GM21529 (cell line): ENCODE results near the gene PRSS1.
"Not testable (repeated sequence)": the region's sequence is repeated elsewhere in the genome, so short reads cannot be mapped to it uniquely, and the experiment has no call there.

Experiments used
- ATAC-seq: cut with Tn5 transposase; IDR thresholded peaks from one replicate; pipeline ENCODE4 v1.9.1; 2021; ENCODE audit not compliant: unreplicated experiment

PRSS1 gene

DNA sequence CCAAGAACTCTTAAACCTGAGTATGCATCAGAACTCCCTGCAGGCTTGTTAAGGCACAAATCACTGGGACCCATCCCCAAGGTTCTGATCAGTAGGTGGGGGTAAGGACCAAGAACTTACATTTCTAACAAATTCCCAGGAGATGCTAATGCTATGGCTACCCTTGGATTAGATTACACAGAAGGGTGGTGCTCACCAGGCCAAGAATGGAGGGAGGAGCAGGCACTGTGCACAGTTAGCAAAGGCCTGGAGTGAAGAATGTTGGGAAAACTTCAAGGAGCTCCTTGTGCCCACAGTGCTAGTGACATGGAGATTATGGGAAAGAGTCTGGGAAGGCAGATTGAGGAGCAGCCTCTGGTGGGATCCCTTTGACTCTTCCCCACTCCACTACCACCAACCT is 23.4 kb downstream of the PRSS1 start:
- no peak for ATAC-seq

DNA sequence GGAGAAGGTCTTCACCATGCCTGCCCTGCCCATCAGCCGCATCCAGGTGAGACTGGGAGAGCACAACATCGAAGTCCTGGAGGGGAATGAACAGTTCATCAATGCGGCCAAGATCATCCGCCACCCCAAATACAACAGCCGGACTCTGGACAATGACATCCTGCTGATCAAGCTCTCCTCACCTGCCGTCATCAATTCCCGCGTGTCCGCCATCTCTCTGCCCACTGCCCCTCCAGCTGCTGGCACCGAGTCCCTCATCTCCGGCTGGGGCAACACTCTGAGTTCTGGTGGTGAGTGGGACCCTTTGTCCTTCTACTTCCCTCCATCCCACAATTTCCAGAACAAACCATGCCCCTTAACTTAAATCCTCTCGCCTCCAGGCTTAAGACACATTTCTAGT is 24.0 kb downstream of the PRSS1 start:
- ATAC-seq, result no peak

DNA sequence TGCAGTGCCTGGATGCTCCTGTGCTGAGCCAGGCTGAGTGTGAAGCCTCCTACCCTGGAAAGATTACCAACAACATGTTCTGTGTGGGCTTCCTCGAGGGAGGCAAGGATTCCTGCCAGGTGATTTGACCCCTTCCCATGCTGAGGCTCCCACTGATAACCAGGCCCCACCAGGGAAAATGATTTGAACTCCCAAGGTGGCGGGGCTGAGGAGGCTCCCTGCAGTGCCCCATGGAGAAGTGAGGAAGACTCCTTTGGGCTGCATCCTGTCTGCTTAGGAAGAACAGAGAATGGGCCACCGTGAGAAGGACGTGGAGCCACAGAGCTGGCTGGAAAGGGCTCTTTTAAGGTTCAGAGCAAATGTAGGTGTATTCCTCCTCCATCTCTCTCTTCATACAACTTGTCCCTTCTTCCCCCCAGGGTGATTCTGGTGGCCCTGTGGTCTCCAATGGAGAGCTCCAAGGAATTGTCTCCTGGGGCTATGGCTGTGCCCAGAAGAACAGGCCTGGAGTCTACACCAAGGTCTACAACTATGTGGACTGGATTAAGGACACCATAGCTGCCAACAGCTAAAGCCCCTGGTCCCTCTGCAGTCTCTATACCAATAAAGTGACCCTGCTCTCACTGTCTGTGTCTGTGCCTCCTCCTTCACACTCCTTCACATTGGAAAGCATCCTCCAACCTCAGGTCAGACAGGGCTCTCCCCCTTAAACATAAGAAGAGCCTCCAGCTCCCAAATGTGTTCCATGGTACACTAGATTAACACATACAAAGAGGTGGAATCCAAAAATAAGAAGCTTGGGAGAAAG is 24.9 kb downstream of the PRSS1 start:
- ATAC-seq, result no peak

DNA sequence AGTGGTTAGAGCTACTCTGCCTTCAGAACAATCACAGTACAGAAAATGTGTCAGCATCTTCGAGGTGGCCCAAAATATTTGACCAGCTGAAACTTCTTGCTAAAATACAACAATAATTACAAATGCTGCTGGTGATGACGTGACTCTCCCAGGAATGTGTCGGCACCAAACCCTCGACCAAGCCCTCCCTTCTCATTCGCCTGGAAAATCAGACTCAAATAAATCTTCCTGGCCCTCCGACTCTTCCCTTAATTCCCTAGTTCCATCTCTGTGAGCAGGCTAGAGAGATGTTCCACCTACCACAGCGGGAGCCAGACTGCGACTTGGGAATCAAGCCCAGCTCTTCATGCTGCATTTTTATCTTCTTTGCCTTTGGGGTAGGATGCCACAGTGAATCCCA is 25.6 kb downstream of the PRSS1 start:
- no peak for ATAC-seq

DNA sequence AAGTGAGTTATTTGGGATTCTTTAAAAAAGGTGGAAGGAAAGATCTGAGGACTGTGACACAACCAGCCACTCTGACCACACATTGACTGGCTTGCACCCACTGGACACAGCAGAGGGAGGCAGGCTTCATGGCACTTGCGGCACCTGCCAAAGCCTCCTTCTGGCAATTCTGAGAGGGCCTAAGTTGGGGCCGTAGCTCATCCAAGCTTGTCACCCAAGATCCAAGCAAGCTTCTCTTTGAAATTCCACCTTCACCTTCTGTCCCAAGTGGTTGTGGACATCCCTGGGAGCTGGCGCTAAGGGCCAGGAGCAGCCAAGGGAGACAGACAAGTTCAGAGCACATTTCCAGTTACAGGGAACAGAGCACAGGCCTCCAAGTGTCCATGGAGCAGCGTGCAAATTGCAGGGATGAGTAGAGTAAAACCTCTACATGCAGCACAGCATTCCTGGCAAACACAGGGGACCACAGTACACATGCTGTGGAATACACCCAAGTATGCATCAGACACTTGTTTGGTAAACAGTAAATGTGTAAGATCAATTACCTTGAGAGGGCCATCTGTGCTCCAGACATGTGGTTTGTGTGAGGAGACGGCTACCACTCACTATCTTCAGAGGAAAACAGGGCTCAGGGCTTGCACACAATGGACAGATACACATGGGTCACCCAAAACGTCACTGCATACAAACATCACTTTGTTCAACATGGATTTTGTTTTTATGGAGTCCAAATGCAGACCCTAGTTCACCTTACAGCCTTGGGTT is 26.3 kb downstream of the PRSS1 start:
- not testable (repeated sequence) for ATAC-seq

DNA sequence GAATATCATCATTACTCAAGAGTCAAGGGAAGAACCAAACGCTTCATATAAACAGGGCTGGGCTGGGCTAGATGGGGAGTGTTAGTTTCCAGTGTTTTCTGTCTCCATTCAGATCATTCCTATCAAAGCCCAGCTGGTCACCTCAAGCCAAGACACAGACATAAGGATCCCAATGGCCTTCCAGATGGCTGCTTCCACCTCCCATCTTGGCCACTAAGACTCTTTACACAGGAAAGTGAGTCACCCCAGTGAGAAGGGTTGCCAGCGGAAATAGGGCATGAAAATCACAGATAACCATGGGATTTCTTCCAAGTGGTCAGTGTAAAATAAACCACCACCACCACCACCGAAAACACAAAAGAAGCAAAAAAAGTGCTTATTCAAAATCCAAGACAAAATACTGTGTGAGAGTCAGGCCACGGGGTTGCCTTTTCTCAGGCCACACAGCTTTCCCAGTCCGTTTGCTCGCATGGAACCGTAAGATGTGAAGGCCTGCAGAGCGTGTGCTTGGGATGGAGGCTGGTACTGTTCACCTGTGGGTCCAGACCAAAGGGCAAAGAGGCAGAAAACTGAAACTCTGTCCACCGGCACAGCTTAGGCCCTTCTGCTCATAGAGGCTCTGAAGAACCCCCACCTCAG is 27.1 kb downstream of the PRSS1 start:
- no peak for ATAC-seq

DNA sequence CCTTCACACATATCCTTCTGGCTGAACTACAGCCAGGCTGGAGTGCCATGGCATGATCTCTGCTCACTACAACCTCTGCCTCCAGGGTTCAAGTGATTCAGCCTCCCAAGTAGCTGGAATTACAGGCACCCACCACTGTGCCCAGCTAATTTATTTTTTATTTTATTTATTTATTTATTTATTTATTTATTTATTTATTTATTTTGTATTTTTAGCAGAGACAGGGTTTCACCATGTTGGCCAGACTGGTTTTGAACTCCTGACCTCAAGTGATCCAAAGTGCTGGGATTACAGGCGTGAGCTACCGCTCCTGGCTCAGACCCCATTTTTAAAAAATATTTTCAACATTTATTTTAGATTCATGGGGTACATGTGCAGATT is 27.6 kb downstream of the PRSS1 start:
- not testable (repeated sequence) for ATAC-seq

DNA sequence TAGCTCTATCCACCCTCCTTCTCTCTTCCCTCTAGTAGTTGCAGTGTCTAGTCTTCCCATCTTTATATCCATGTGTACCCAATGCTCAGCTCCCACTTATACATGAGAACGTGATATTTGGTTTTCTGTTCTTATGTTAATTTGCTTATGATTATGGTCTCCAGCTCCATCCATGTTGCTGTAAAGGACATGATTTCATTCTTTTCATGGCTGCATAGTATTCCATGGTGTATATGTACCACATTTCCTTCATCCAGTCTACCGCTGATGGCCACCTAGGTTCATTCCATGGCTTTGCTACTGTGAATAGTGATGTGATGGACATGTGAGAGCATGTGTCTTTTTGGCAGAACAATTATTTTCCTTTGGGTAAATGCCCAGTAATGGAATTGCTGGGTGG is 28.0 kb downstream of the PRSS1 start:
- ATAC-seq, result no peak

DNA sequence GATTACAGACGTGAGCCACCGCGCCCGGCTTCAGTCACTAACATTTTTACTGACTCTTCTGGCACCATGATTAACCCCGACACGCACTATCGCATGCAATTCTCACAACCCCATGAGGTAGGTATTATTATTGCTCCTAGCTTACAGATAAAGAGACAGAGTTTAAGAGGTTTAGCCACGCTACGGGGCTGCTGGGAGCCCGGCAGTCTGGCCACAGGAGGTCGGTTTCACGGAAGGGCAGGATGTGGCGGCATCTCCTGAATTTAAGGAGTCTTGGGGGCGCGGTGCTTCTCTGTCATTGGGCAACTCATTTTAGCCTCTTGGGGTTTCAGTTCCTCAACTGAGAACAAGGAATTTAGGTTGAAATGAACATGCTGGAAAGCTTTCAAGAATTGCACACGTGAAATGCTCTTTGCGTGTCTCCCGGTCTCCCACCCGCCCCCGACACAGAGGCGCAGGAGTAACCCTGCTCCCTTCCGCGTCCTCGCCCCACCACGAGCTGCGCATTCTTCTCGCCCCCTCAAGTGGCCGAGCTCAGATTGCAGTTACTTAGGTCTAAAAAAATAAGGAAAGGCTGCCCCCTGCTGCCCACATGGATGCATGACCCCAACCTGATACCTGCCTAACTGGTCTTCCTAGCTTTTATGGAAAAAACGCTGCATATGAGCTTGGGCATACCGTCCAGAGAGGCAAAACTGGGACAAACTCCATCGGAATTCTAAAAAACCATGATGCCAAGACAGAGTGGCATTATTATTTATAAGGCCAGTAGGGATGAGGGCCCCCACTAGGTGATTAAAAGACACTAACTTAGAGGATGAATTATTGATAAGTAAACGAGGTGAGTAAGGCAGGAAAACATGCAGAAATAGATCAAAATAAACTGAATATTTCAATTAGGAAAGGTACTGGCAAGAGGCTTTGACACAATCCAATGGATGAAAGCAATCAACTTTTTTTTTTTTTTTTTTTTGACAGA is 33.9 kb downstream of the PRSS1 start:
- ATAC-seq, result peak; percentile 93

DNA sequence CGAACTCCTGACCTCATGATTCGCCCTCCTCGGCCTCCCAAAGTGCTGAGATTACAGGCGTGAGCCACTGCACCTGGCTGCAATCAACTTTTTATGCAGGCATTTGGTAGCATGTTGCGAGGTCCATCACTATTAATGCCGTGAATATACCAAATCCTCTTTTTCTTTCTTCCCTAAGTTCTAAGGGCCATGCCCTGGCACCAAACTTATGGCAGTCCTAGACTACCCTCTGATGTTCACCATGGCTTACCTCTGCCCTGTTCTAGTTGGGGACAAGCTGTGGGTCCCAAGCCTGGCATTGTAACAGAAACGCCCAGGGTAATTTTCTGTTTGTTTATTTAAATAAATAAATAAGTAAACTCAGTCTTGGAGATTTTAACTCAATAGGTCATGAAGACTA is 34.8 kb downstream of the PRSS1 start:
- ATAC-seq, result no peak

DNA sequence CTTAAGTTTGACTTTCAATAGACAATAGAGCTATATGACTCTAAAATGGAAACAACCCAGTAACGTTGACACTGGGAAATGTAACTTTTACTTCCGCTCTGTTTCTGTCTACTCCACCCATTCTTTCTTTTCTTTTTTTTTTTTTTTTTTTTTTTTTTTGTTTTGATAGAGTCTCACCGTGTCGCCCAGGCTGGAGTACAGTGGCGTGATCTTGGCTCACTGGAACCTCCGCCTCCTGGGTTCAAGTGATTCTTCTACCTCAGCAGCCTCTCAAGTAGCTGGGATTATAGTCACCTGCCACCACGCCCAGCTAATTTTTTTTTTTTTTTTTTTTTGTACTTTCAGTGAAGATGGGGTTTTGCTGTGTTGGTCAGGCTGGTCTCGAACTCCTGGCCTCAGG is 35.4 kb downstream of the PRSS1 start:
- ATAC-seq, result no peak

DNA sequence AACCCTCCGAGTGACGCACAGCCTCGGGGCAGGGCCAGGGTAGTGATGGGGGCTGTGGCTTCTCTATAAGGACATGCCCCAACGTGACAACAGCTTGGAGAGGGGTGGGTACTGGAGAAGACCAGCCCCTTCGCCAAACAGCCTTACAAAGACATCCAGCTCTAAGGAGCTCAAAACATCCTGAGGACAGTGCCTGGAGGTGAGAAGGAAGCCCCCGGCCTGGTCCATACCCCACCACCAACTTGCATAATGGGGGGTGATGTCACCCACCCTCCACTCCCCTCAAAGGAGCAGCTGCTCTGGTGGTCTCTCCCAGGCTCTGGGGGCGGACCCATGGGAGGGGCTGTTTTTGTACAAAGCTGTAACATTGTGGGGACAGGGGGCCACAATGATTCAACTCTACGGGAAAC is 36.6 kb downstream of the PRSS1 start:
- ATAC-seq, result no peak

DNA sequence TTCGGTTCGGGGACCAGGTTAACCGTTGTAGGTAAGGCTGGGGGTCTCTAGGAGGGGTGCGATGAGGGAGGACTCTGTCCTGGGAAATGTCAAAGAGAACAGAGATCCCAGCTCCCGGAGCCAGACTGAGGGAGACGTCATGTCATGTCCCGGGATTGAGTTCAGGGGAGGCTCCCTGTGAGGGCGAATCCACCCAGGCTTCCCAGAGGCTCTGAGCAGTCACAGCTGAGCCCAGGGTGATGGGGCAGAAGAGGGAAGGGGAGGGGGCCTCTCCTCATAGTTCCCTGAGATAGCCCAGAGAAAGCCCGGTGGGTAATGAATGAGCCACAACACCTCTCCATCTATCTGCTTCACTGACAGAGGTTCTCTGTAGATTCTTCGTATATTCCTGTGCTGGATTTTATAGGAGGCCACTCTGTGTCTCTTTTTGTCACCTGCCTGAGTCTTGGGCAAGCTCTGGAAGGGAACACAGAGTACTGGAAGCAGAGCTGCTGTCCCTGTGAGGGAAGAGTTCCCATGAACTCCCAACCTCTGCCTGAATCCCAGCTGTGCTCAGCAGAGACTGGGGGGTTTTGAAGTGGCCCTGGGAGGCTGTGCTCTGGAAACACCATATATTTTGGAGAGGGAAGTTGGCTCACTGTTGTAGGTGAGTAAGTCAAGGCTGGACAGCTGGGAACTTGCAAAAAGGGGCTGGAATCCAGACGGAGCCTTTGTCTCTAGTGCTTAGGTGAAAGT is 37.9 kb downstream of the PRSS1 start:
- no peak for ATAC-seq

DNA sequence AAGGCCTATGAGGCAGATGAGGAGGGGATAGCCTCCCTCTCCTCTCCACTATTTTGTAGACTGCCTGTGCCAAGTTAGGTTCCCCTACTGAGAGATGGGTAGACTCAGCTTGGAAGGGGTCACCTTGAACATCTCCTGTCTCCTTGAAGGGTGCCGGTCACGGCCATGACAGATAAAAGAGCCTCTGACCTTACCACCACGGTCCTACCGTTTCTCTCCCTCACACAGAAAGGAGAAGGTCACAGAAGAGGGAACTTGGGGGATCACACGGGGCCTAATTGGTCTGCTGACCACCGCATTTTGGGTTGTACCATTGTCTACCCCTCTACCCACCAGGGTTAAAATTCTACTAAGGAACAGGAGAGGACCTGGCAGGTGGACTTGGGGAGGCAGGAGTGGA is 38.5 kb downstream of the PRSS1 start:
- ATAC-seq, result no peak

DNA sequence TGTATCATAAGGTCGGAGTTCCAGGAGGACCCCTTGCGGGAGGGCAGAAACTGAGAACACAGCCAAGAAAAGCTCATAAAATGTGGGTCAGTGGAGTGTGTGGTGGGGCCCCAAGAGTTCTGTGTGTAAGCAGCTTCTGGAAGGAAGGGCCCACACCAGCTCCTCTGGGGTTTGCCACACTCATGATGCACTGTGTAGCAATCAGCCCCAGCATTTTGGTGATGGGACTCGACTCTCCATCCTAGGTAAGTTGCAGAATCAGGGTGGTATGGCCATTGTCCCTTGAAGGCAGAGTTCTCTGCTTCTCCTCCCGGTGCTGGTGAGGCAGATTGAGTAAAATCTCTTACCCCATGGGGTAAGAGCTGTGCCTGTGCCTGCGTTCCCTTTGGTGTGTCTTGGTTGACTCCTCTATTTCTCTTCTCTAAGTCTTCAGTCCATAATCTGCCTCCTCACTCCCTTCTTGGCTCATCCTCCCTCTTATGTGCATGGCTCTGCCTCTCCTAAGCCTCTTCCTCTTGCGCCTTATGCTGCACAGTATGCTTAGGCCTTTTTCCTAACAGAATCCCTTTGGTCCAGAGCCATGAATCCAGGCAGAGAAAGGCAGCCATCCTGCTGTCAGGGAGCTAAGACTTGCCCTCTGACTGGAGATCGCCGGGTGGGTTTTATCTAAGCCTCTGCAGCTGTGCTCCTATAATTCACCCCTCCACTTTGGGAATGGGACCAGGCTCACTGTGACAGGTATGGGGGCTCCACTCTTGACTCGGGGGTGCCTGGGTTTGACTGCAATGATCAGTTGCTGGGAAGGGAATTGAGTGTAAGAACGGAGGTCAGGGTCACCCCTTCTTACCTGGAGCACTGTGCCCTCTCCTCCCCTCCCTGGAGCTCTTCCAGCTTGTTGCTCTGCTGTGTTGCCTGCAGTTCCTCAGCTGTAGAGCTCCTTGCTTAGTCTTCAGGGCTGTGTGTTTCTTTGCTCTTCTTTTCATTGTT is 39.3 kb downstream of the PRSS1 start:
- ATAC-seq, result no peak

DNA sequence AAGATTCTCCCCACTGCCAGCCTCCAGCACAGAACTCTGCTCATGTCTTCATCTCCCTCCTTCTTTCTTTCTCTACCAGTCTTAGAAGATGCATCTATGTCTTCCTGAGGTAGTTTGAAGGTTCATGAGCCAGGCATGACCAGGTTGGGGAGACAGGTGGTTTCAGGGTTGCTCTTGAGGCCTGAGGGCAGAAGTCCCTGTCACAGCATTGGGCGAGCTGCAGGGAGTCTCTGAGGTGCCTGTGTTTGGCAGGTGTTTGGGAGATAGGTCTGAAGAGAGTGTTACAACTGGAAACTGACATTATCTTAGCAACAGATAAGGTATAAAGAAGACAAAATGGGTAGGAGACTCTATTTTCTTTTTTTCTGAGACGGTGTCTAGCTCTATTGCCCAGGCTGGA is 40.2 kb downstream of the PRSS1 start:
- ATAC-seq, result no peak

DNA sequence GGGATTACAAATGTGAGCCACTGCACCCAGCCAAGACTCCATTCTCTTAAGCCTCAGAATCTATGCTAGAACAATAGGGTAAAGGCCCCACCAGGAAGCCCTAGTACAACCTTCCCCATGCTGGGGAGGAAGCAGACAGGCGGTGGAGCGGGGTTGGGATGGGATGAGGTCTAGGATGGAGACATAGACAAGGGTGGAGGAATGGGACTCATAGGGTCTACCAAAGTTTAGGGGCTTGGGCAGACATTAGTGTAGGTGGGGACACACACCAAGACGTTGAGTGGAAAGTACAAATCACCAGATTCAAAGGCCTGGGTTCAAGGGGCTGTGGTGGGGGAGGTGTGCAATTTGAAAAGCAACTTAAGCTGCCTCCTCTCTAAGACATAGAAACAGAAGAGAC is 40.8 kb downstream of the PRSS1 start:
- ATAC-seq, result no peak

DNA sequence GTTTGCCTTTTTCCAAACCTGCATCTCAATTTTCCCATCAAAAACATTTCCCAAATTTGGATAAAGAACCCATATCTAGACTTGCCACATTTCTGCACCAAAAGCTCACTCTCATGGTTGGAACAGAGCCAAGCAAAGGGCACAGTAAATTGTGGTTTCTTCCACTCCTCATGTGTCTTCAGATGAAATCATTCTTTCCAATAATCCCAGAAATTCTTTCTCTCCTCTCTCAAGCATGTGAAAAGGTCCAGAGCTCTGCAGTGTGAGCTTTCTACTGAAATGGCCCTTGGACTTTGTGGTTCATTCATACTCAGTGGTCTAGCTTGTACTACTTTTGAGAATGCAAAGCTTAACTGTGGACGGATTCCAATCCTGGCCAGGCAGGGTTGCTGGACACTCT is 41.3 kb downstream of the PRSS1 start:
- ATAC-seq, result no peak

DNA sequence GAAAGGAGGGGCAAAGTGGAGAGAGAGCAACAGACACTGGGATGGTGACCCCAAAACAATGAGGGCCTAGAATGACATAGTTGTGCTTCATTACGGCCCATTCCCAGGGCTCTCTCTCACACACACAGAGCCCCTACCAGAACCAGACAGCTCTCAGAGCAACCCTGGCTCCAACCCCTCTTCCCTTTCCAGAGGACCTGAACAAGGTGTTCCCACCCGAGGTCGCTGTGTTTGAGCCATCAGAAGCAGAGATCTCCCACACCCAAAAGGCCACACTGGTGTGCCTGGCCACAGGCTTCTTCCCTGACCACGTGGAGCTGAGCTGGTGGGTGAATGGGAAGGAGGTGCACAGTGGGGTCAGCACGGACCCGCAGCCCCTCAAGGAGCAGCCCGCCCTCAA is 42.2 kb downstream of the PRSS1 start:
- no peak for ATAC-seq
